H9 (cell line): ENCODE measurements around the gene THPO. TPM values are rescaled to one million over a fixed set of nuclear protein-coding genes. Genes with fewer than 3 reads are reported as not detected.

Experiments
- DNase-seq: peaks from one replicate; pipeline ENCODE4 v3.0.0-alpha.2; 2017
- H2AFZ ChIP-seq: one replicate; pipeline ENCODE4 v1.6.1; 2013; ENCODE audit warnings: mild to moderate bottlenecking, low read length, control low read depth, moderate library complexity
- H2AK5ac ChIP-seq: 2 replicates; pipeline ENCODE4 v1.6.1; 2013; ENCODE audit warnings: low read length, control low read depth, mixed read lengths; ENCODE audit not compliant: insufficient read length
- H2BK120ac ChIP-seq: one replicate; pipeline ENCODE4 v1.6.1; 2013; ENCODE audit warnings: low read depth, mild to moderate bottlenecking, low read length, control low read depth, inconsistent platforms; ENCODE audit not compliant: poor library complexity, severe bottlenecking
- H2BK12ac ChIP-seq: 2 replicates; pipeline ENCODE4 v1.6.1; 2013; ENCODE audit warnings: low read length, control low read depth, mixed read lengths, low read depth; ENCODE audit not compliant: insufficient read length
- H2BK15ac ChIP-seq: 2 replicates; pipeline ENCODE4 v1.6.1; 2013; ENCODE audit warnings: low read depth, low read length, control low read depth
- H2BK20ac ChIP-seq: one replicate; pipeline ENCODE4 v1.6.1; 2013; ENCODE audit warnings: low read depth, mild to moderate bottlenecking, low read length, control low read depth, inconsistent platforms; ENCODE audit not compliant: poor library complexity, severe bottlenecking
- H2BK5ac ChIP-seq: 2 replicates; pipeline ENCODE4 v1.6.1; 2013; ENCODE audit warnings: low read length, control low read depth, mixed read lengths; ENCODE audit not compliant: insufficient read length
- H3K14ac ChIP-seq: 2 replicates; pipeline ENCODE4 v1.6.1; 2013; ENCODE audit warnings: low read length, control low read depth; ENCODE audit not compliant: insufficient read depth
- H3K18ac ChIP-seq: 2 replicates; pipeline ENCODE4 v1.6.1; 2013; ENCODE audit warnings: low read depth, mild to moderate bottlenecking, mixed read lengths, low read length, control low read depth; ENCODE audit not compliant: insufficient read length
- H3K23ac ChIP-seq: 2 replicates; pipeline ENCODE4 v1.6.1; 2013; ENCODE audit warnings: low read length, control low read depth, mixed read lengths, low read depth; ENCODE audit not compliant: insufficient read length
- H3K23me2 ChIP-seq: 2 replicates; pipeline ENCODE4 v1.6.1; 2013; ENCODE audit warnings: low read depth, mild to moderate bottlenecking, mixed read lengths, low read length, control low read depth; ENCODE audit not compliant: insufficient read length, poor library complexity, severe bottlenecking
- H3K27ac ChIP-seq: 2 replicates; pipeline ENCODE4 v1.5.1; 2013; ENCODE audit warnings: low read length, control low read depth, mixed read lengths, low read depth; ENCODE audit not compliant: insufficient read length
- H3K27me3 ChIP-seq: 2 replicates; pipeline ENCODE4 v1.6.1; 2013; ENCODE audit warnings: low read length, control low read depth, inconsistent platforms; ENCODE audit not compliant: insufficient read depth
- H3K4ac ChIP-seq: 2 replicates; pipeline ENCODE4 v1.6.1; 2013; ENCODE audit warnings: low read depth, mild to moderate bottlenecking, control low read depth, inconsistent platforms, low read length, moderate library complexity
- H3K4me1 ChIP-seq: 2 replicates; pipeline ENCODE4 v1.6.1; 2013; ENCODE audit warnings: low read length, control low read depth, inconsistent platforms; ENCODE audit not compliant: insufficient read depth
- H3K4me2 ChIP-seq: 2 replicates; pipeline ENCODE4 v1.6.1; 2013; ENCODE audit warnings: low read length, control low read depth, mixed read lengths; ENCODE audit not compliant: insufficient read length, insufficient read depth
- H3K56ac ChIP-seq: 2 replicates; pipeline ENCODE4 v1.6.1; 2013; ENCODE audit warnings: low read depth, mild to moderate bottlenecking, mixed read lengths, low read length, control low read depth; ENCODE audit not compliant: insufficient read length
- H3K79me1 ChIP-seq: 2 replicates; pipeline ENCODE4 v1.6.1; 2013; ENCODE audit warnings: low read depth, mild to moderate bottlenecking, moderate library complexity, low read length, control low read depth, inconsistent platforms; ENCODE audit not compliant: insufficient read depth, poor library complexity, severe bottlenecking
- H3K79me2 ChIP-seq: 2 replicates; pipeline ENCODE4 v1.6.1; 2013; ENCODE audit warnings: low read length, control low read depth, inconsistent platforms; ENCODE audit not compliant: insufficient read depth
- H3K9ac ChIP-seq: 2 replicates; pipeline ENCODE4 v1.6.1; 2013; ENCODE audit warnings: low read length, control low read depth, mixed read lengths; ENCODE audit not compliant: insufficient read length; ENCODE audit errors: extremely low read depth
- H3K9me3 ChIP-seq: one replicate; pipeline ENCODE4 v1.6.1; 2013; ENCODE audit warnings: low read depth, low read length, inconsistent platforms; ENCODE audit not compliant: control insufficient read depth
- H3T11ph ChIP-seq: one replicate; pipeline ENCODE4 v1.6.1; 2013; ENCODE audit warnings: mild to moderate bottlenecking, low read length, control low read depth, inconsistent platforms
- H4K20me1 ChIP-seq: one replicate; pipeline ENCODE4 v1.6.1; 2013; ENCODE audit not compliant: control insufficient read depth, insufficient read length, insufficient read depth
- H4K5ac ChIP-seq: 2 replicates; pipeline ENCODE4 v1.6.1; 2013; ENCODE audit warnings: low read depth, mild to moderate bottlenecking, mixed read lengths, low read length, control low read depth; ENCODE audit not compliant: insufficient read length
- H4K8ac ChIP-seq: replicated peaks from 2 replicates; pipeline ENCODE4 v1.6.1; 2013; ENCODE audit warnings: low read length, control low read depth, mixed read lengths, low read depth; ENCODE audit not compliant: insufficient read length
- H4K91ac ChIP-seq: 2 replicates; pipeline ENCODE4 v1.6.1; 2013; ENCODE audit warnings: low read depth, mild to moderate bottlenecking, moderate library complexity, mixed read lengths, low read length, control low read depth; ENCODE audit not compliant: insufficient read length
- H3K27ac Mint-ChIP-seq, 3 experiments: 2 replicates in 2 of 3; 3 replicates in 1 of 3; pipeline ENCODE4 v1.8.0; 2020 to 2021; ENCODE audit warnings: mixed read lengths in 3 of 3, mild to moderate bottlenecking in 1 of 3, moderate library complexity in 1 of 3
- H3K27me3 Mint-ChIP-seq: 2 replicates; pipeline ENCODE4 v1.8.0; 2021; ENCODE audit warnings: low read depth, mild to moderate bottlenecking, moderate library complexity, mixed read lengths
- H3K36me3 Mint-ChIP-seq, 3 experiments: 2 replicates in 2 of 3; 3 replicates in 1 of 3; pipeline ENCODE4 v1.8.0; 2020 to 2021; ENCODE audit warnings: low read depth in 3 of 3, mixed read lengths in 3 of 3; ENCODE audit not compliant: insufficient read depth in 1 of 3
- H3K4me1 Mint-ChIP-seq, 2 experiments: 2 replicates each; pipeline ENCODE4 v1.8.0; 2020; ENCODE audit warnings: mixed read lengths in 2 of 2
- H3K4me3 Mint-ChIP-seq, 2 experiments: 2 replicates in 1 of 2; 3 replicates in 1 of 2; pipeline ENCODE4 v1.8.0; 2020 to 2021; ENCODE audit warnings: mild to moderate bottlenecking in 2 of 2, mixed read lengths in 2 of 2, moderate library complexity in 1 of 2
- H3K9me3 Mint-ChIP-seq, 2 experiments: 2 replicates in 1 of 2; 3 replicates in 1 of 2; pipeline ENCODE4 v1.8.0; 2020; ENCODE audit warnings: mild to moderate bottlenecking in 2 of 2, mixed read lengths in 2 of 2, moderate library complexity in 1 of 2
- CTCF ChIP-seq: fragments of 200-600 bp; sonication (generic); conservative IDR thresholded peaks from 3 replicates; pipeline ENCODE4 v1.8.0; 2021; ENCODE audit warnings: antibody characterized with exemption, mild to moderate bottlenecking
- WGBS: extraction: QIAGEN DNeasy Blood & Tissue Kit; methylation state at CpG from one replicate; pipeline ENCODE4 v1.1.7; 2013; ENCODE audit warnings: missing lambda C conversion rate, low lambda C conversion rate, mixed read lengths; ENCODE audit not compliant: insufficient read length; ENCODE audit errors: extremely low coverage; 5-methylcytosine and 5-hydroxymethylcytosine counted together
- total RNA-seq: library from RNA; stranded (reverse); gene quantifications from 2 replicates; pipeline ENCODE4 v1.2.1, GENCODE V29; 2021

THPO gene
- total RNA-seq, 1 experiment from 2014 or later = 0.85 TPM

GRCh38 chr3:184323696-184324095, 54.3 kb downstream of the THPO start:
- no peak overlapping the region for H4K8ac ChIP-seq

More at GRCh38 chr3:184323696-184324095, 54.3 kb downstream of the THPO start:
- Histone ChIP-seq H3K79me2 (peaks cover 4% of the 10 kb centered on the region; the same call in 1 of the 2 replicates), H3K4ac (no peak overlapping the region), H3K27me3 (no peaks in the 10 kb centered on the region), H2AFZ (no peak overlapping the region), H3T11ph (no peak overlapping the region), H3K56ac (no peak overlapping the region), H3K23me2 (no peaks in the 10 kb centered on the region), H3K27ac (no peak overlapping the region), H4K20me1 (no peaks in the 10 kb centered on the region), H2BK20ac (no peak overlapping the region), H3K4me2 (no peak overlapping the region), H3K14ac (no peak overlapping the region), H2BK5ac (no peak overlapping the region), H3K18ac (no peak overlapping the region), H2BK120ac (no peak overlapping the region), H2BK15ac (no peak overlapping the region), H3K9me3 (no peaks in the 10 kb centered on the region), H4K5ac (no peak overlapping the region), H2AK5ac (no peak overlapping the region), H3K23ac (no peak overlapping the region), H3K4me1 (no peaks in the 10 kb centered on the region), H2BK12ac (no peak overlapping the region), H3K9ac (no peak overlapping the region), H3K79me1 (peaks cover 6% of the 10 kb centered on the region), H4K91ac (no peak overlapping the region)
- Mint-ChIP-seq H3K4me1 (peaks cover 5 to 7% of the 10 kb centered on the region in 2 experiments; a peak in 3 of 4 replicates), H3K9me3 (no peaks in the 10 kb centered on the region), H3K27ac (no peak overlapping the region), H3K36me3 (peaks cover 84 to 99% (median 95%) of the 10 kb centered on the region in 3 experiments), H3K27me3 (no peaks in the 10 kb centered on the region; the same call in none of the 2 replicates), H3K4me3 (no peak overlapping the region)
- WGBS = no CpG with 5 or more reads among the region's 8 CpGs
- DNase-seq = no peak
- no peak for TF ChIP-seq CTCF
